Hypothalamus (tissue), 51 donors: Measurements from ENCODE around the gene MLIP.
A peak's percentile ranks its signal among the peaks of the same experiment; 100 is the strongest.
"Not testable (repeated sequence)": the region's sequence is repeated elsewhere in the genome, so short reads cannot be mapped to it uniquely, and the experiment has no call there.

Source experiments
- DNase-seq, 51 donors: peaks; one replicate each; lab custom pipeline; 2025; lab: John Stamatoyannopoulos, UW

The MLIP gene

GRCh38 chr6:54135665-54136369 is 24.6 kb downstream of the MLIP start:
- no peak for DNase-seq

GRCh38 chr6:54138795-54139194 is 27.6 kb downstream of the MLIP start:
- no peak for DNase-seq

GRCh38 chr6:54140811-54141210 is 29.6 kb downstream of the MLIP start:
- DNase-seq, result no peak

GRCh38 chr6:54142889-54143519 is 31.8 kb downstream of the MLIP start:
- DNase-seq, result no peak

GRCh38 chr6:54151861-54152260 is 40.6 kb downstream of the MLIP start:
- no peak for DNase-seq

DNA sequence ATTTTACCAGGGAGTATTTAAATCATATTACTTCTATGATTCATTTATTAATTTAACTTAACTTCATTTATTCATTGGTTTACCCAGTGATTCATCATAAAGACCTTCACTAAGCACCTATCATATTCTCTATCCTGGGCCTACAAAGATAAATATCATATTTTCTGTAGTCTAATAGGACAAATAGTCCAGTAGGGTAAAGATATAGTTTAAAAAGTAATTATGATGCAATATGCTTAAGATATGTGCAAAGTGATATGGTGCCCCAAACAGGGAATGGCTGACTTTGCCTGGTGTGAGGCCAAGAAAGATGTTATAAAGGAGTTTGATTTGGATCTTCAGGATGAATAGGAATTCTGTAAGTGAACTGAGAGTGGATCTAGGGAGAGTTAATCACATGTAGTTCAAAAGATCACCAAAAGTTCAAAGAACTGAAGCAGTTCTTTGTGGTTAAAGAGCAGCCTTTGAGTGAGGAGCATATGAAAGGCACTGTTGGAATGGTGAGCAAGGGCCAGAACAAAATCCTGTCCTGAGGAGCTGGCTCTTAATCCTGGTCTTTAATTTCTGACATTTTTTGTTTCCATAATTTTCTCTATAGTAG is 45.5 kb downstream of the MLIP start:
- no peak for DNase-seq

DNA sequence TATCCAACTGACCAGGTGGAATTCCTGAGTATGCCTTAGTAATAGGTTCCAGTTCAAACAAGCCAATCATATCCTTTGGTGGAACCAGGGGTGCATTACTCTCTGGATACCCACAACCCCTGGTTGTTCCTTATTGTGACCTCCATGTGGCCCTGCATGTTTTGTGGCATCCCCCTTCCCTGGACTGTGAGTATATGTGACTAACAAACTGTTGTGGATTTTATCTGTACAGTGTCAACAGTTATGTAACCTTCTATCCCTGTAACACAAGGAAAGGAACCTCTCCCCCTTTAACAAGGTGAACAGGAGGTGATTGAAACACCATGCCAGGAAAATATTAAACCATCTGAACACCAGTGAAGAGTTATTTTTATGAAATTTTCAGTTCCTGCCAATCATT is 46.2 kb downstream of the MLIP start:
- no peak for DNase-seq

- no peak for DNase-seq
These were observed 61.8 kb downstream of the MLIP start for GRCh38 chr6:54173089-54173488.

DNA sequence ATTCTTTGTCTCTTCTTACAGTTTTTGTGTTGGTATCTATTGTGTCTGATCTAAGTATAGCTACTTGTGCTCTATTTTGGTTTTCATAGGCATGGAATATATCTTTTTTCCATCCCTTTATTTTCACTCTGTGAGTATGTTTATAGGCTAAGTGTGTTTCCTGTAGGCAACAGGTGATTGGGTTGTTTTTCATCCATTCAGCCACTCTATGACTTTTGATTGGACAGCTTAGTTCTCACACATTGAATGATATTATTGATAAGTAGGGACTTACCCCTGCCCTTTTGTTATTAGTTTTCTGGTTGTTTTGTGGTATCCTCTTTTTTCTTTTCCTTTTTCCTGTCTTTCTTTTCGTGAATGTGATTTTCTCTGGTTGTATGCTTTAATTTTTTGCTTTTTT is 67.9 kb downstream of the MLIP start:
- no peak for DNase-seq

DNA sequence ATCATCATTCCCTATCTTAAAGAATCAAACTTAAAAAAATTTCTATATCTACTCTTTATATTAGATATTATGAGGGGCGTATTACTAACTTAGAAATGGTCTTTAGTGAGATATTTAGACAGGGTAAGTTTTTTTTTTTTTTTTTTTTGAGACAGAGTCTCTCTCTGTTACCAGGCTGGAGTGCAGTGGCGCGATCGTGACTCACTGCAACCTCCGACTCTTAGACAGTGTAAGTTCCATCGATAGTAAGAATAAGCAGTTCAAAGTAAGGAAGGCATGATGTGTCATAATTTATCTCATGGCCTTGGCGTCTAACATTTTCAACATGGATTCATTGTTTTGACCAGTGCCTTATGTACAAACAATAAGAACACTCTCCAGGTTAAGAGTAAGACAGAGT is 72.4 kb downstream of the MLIP start:
- DNase-seq, result no peak

- DNase-seq, result no peak
These were observed 74.6 kb downstream of the MLIP start for GRCh38 chr6:54185885-54186284.

- no peak for DNase-seq
These were observed 77.6 kb downstream of the MLIP start for GRCh38 chr6:54188846-54189245.

DNA sequence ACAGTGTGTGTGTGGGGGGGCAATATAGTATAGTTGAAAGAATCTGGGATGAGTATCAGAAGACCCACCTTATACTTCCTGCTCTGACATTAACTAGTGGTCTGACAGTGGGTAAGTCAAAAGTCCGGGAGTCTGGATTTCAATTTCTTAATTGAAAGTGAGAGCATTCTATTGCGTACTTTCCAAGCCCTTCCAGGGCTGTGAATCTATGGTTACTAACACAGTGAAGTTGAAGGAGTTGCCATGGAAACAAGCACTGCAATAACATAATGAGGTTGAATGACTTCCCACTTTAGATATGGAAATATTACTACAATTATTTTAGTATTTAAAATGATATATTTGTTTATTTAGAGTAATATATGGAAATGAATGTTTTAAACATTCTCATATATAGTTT is 80.2 kb downstream of the MLIP start:
- DNase-seq, result peak in 1 of 51 donors; percentile 20

DNA sequence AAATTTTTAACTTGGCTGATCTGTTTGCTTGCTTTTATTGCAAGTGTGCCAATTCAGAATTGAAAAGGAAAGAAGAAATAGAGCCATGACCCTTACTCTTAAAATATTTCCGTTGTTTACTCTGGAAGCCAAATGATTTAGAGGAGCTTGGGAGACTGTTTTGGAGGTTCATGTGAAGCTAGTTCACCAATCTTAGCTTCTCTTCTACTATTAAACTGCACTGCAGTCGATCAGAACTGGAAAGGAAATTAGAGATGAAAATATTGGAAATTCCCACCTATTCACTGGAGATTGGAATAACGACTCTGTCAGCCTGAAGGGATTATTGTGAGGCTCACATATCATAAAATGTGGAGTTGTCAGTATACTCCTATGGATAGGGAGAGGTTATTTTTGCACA is 81.8 kb downstream of the MLIP start:
- DNase-seq, result no peak

DNA sequence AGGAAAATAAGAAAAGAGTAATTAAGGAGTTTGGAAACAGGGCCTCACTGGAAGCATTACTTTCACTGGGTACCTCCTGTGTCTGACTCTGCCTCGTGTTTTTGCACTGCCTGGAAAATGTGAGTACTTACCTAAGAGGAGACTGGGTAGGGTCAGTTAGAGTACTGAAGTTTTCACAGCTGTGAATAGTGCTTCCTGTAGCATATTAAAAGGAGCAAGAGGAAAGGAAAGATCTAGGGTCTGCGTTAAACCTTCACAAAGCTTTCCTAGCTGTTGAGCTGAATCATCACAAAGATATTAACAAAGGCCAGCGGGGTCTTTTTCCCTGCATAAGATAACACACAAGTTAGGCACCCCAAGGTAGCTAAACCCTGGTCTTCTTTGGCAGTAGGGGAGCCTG is 82.3 kb downstream of the MLIP start:
- DNase-seq, result no peak

DNA sequence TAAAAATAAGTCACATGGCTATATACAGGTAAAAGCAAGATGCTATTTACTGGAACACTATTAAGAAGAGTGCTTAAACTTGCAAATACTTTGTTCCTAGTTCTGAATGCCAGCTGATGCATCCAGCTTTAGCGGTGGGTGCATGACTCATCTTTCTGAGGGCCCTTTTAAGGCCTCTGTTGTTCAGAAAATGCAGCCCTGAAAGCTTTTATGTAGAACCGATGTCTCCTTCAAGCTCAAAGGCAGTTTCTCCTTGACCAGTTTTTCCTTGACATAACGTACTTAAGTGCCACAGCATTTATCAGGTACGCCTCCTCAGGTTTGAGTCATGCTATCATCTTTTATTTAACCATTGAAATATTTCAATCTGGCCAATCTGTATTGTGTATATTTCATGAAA is 82.8 kb downstream of the MLIP start:
- no peak for DNase-seq

- DNase-seq, result no peak
These were observed 84.4 kb downstream of the MLIP start for GRCh38 chr6:54195637-54196036.

DNA sequence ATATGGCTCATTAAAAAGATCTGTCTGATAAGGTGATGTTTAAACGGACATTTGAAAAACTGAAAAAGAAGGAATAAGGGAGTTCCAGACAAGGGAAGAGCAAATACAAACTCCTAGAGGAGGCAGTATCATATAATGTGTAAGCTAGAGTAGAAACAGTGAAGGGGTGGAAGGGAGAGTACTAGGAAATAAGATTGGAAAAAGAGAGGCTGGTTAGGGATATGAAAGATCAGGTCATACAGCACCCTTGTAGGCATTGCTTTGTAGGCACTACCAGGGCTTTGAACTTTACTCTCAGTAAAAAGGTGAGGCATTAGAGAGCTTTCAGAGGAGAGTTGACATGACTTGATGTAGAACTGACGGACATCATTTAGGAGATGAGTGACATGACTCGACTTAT is 85.7 kb downstream of the MLIP start:
- no peak for DNase-seq

GRCh38 chr6:54198134-54198533 is 86.9 kb downstream of the MLIP start:
- no peak for DNase-seq

DNA sequence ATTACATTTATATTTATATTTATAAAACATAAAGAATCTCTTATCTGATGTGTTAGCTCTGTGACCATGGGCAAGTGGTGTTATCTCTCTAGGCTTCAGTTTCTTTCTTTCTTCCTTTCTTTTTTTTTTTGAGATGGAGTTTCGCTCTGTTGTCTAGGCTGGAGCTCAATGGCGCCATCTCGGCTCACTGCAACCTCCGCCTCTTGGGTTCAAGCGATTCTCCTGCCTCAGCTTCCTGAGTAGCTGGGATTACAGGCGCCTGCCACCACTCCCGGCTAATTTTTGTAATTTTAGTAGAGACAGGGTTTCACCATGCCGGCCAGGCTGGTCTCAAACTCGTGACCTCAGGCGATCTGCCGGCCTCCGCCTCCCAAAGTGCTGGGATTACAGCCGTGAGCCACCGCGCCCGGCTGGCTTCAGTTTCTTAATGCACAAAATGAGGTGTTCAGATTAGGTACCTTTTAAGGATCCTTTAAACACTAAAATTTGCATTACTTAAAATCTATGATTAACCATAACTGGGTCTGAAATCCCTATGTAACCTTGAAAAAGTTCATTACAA is 92.3 kb downstream of the MLIP start:
- DNase-seq, result not testable (repeated sequence)

DNA sequence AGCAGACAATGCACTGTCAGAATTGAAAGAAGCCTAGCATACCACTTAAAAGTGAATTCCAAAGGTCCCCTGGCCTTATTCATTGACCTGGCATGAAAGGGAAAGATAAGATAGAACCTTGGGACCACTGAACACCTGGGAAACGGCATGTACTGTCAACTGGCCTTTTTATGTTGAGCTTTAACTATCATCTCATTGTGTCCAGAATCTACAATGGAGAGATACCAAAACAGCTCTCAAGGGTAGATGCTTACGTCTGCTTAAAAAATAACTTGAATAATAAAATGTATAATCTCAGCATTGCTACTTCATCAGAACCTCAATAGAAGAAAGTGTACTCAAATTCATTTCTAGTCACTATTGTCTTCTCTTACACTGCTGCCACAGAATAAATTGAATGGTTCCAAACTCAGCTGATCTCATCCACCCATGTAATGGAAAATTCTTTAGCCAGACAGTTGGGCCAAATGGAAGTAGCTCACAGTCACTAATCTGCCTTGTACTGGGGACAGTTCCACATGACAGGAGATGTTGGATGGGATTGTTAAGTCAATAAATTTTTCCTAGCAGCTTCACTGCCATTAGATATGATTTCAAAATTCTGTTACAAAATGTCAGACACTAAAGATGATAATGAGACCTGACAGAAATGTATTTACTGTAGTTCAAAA is 93.8 kb downstream of the MLIP start:
- DNase-seq, result no peak
